LoVo (cell line): ENCODE measurements around the gene TNS3.
"Not testable (repeated sequence)": the region's sequence is repeated elsewhere in the genome, so short reads cannot be mapped to it uniquely, and the experiment has no call there.

Experiments used
- DNase-seq: peaks from one replicate; pipeline ENCODE4 v3.0.0-alpha.2; 2016; ENCODE audit warnings: low spot score

TNS3 gene

DNA sequence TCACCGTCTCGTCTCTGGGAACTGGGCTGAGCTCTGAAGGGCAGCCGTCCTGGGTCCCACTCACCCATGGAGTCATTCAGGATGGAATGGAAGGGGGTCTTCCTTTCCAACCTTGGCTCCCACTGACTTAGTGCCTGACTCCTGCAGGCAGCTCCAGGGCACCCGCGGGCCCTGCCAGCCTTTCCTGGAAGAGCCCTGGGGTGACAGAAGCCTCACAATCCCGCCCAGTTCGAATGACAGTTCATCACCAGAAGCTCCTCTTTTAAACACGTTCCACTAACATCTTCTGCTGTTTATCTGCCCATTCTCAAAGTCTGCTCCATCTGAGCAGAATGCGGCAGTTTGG lies 110.6 kb downstream of the TNS3 start:
- no peak for DNase-seq

DNA sequence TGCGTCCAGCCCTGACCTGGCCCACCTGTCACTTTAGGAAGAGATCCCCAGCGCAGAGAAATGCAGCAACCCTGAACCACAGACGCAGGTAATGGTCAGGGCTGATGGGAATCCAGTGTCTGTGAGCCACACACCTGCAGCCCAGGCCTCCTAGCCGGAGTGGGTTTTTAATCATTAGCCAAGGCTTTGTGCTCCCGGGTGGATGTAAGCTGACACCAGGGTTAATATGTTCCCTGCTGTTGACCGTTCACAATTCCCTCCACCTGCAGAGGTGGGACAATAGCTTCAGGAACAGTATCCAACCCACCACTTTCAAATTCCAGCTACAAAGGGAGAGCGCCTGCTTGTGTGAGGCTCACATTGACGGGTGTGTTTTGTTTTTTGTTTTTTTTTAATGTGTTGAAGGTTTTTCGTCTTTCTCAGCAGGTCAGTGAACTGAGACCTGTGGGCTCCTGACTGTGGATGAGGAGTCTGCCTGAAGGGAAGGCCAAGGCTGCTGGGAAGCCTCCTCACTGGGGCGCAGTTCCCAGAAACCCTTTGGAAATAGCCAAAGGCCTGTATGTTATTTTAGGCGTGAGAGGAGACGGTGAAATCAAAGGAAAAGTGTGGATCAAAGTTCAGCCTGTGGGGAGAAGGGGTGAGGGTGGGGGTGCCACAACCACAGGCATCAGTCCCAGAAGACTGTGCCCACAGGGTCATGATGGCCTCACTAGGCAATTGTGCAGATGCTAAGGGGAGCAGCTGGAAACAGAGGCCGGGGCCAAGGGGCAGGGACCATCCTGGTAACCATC lies 111.1 kb downstream of the TNS3 start:
- peak; percentile 66 for DNase-seq

DNA sequence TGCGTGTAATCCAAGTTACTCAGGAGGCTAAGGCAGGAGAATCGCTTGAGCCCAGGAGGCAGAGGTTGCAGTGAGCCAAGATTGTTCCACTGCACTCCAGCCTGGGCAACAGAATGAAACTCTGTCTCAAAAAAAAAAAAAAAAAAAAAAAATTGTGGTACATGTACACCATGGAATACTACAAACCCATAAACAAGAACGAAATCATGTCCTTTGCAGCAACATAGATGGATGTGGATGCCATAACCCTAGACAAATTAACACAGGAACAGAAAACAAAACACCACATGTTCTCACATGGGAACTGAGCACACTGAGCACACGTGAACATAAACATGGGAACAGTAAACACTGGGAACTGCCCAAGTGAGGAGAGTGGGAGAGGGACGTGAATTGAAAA lies 112.1 kb downstream of the TNS3 start:
- DNase-seq: not testable (repeated sequence)

DNA sequence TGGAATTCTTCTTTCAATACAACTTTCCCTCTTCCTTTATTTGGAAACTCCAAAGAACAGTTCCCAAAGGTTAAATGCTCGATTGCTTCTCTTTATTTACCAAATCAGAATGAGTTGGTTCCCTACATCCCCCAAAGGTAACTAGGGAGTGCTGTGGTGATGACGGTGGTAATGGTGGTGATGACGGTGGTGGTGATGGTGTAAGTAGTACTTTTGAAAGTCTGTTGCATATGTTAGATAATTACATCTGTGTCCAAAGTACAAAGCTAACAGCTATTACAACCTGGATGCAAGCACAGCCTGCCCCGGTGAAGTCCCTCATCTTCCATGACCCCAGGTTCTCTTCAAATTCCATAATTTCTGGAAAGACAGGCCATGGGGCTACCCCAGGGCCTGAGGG lies 115.1 kb downstream of the TNS3 start:
- DNase-seq: no peak

DNA sequence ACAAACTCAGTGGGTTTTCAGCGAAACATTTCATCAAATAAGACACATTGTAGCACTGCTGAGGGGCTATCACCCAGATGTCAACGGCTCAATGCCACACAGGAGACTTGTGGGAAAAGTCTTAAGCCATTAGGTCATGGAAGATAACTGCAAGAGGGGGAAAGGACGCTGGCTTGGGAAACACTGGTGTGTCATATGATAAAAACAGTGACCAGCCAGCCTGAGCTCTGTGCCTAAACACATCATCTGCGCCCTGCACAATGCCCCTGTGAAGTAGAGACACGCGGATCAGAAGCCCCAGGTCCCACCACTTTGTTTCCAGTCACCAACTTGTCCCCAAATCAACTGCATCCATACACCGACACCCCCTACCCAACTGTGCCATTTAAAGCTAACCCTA lies 116.7 kb downstream of the TNS3 start:
- DNase-seq: no peak

GRCh38 chr7:47464266-47464665 lies 117.6 kb downstream of the TNS3 start:
- no peak for DNase-seq

DNA sequence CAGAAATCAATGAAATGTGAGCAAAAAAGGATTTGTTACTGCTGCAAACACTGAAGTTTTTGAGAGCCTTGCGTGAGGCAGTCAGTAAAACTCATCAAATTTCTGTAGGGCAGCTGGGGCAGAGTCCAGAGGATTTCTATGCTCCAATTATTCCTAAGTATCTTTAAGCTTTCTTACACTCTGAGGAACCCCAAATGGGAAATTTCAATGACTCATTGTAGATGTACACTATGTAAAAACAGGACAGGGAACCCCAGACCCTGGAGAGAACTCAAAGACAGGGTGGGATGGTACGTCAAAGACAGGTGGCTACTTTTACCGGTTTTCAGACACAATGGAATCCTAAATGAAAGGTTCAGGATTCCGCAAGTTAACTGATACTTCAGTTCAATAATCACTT lies 120.2 kb downstream of the TNS3 start:
- no peak for DNase-seq

- DNase-seq: no peak
Observed at GRCh38 chr7:47461161-47461560, 120.8 kb downstream of the TNS3 start.

DNA sequence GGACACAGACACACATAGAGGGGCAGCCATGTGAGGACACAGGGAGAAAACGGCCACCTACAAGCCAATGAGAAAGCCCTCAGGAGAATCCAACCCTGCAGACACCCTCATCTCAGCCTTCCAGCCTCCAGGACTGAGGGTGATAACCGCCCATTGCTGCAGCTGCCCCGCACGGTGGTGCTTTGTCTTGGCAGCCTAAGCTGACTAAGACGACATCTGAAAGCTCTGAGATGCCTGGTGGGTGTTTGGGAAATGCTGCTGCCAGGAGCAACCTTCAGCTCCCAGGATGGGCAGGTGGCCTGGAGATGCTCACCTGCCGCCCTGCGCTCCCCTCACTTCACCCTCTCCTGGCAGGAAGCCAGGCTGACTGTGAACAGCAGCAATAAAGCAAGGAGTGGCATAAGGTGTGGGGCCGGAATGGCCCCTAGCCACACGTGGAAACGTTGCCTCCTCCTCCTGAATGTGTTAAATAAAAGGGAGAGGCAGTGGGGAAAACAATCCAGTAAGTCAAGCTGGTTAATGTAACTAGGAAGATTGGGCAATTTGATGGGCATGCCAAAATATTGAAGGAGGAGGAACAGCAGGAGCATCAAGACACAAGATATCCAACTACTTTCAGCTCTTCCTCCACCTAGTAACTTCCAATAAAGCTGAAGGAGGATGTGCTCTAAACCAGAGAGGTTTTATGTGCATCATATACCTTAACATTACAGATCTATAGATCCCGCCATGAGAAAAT lies 121.5 kb downstream of the TNS3 start:
- DNase-seq: peak; percentile 71

GRCh38 chr7:47458486-47458885 lies 123.4 kb downstream of the TNS3 start:
- no peak for DNase-seq

GRCh38 chr7:47458057-47458456 lies 123.9 kb downstream of the TNS3 start:
- DNase-seq: no peak

- no peak for DNase-seq
Observed at GRCh38 chr7:47456210-47456955, 125.5 kb downstream of the TNS3 start.

DNA sequence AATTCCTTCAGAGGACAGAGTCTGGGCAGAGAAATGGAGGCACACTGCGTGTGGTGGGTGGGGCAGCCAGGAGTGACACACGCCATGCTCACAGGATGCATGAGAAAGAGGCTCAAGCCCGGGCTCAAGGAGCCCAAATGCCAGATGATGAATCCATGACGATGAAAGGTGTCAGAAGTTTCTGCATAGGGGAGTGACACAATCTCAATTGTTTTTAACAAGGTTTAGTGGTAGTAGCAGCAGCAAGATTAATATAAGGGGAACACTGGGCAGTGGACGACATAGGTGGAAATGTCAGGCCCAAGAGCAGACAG lies 126.1 kb downstream of the TNS3 start:
- DNase-seq: no peak

DNA sequence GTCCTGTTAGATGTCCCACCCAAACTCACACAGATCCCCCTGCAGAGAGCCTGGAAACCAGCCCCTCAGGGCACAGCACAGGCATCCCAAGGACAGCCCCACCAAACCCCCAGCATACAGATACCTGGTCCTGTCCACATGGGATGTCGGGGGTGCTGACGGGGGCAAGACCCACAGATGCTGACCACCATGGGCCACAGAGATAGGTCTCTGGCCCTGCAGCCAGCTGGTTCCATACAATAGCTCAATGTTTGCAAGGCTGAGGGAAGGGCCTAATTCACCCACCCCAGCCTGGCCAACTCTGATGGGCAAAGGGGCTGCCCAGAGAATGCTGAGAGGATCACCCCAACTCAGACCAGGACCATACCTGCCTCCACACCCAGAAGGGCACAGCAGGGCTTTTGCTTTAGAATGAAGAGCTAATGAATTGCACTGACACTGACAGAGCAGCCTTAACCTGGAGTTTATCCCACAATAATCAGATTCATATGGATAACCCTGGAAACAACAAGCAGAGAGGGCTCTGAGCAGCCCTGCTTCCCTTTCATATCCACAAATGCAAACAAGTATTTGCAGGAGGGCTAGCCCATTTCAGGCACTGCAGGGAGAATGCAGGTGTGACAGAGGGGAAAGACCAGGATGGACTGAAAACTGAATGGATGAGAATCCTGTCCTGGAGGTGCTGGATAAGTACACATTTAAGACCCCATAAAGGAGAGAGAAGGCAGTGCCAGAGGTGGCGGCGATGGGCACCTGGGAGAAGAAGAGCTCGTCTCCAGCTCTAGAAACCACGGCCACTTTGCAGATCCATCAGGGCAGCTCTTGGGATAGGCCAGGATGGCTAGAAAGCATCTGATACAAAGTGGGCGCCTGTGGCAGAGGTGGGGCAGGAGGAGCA lies 126.7 kb downstream of the TNS3 start:
- no peak for DNase-seq

GRCh38 chr7:47454069-47454973 lies 127.6 kb downstream of the TNS3 start:
- no peak for DNase-seq

DNA sequence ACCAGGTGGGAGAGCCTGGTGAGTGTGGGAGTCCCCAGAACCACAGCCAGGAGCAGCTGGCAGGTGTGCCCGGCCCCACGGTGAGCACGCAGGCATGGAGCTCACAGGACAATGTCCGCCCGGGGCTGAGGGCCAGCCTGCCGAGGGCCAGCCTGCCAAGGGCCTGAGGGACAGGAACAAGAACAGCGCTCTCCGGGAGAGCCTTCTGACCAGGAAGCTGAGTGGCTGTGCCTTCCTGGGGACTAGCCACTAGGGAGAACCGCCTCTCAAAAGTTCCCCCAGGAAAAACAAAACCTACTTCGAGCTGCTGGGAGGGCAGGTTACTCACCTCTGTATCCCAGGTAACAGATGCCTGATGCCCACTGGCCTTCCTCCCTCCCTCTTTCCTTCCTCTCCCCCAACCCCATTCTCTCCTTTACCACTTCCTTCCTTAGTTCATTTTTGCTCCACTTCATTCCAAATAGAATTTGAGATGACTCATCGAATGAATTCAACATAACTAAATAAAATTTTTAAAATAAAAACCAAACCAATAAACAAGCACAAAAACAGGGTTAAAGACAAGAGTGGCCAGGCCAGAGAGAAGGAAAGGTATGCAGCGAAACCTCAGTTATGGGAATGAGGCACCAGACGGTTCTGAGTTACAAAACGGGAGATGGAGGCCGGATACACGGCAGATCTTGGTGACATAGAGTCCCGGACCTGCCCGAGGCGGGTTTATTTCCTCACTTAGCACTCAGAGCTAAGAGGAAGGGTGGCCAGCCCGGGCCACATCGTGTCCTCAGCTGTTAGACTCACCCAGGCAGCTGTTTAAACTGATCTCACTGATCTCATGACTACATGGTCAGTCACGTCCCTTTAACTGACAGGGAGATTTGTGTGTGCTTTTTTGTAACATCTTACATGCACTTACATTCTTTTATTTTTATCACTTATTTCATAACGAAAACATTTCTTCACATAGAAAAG lies 128.5 kb downstream of the TNS3 start:
- no peak for DNase-seq

DNA sequence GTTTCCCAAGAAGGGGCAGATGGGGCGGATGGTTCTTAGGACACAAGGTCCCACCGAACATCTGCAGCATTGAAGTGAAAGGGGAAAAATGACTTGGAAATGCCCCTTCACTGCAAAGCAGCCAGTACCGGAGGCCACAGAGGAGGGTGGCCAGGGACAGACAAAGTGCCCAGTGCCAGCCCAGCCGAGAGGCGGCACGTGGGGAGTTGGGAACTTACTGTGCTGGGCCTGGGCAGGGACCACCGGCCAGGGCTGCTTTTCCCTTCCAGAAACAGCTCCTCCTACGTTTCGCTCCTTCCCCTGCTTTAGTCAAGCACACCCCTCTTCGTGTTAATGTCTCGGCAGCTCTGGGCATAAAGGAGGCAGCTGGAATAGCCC lies 129.2 kb downstream of the TNS3 start:
- no peak for DNase-seq

DNA sequence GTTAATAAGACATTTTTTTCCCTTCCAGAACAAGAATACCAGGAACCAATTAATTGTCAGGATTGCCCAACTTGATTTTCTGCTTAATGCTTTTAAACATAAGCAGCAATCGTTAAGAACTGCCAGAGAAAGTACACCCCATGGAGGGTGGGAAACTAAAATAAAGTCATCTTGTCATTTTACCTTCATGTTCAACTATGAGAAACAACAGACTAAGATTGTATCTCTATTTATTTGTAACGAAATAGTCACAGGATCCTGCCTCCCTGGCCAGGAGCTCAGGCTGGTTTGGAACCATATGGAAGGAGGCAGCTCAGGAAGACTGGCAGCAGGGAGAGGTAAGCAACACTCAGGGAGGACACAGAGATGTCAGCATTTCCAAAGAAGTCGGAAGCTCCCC lies 129.6 kb downstream of the TNS3 start:
- DNase-seq: no peak

DNA sequence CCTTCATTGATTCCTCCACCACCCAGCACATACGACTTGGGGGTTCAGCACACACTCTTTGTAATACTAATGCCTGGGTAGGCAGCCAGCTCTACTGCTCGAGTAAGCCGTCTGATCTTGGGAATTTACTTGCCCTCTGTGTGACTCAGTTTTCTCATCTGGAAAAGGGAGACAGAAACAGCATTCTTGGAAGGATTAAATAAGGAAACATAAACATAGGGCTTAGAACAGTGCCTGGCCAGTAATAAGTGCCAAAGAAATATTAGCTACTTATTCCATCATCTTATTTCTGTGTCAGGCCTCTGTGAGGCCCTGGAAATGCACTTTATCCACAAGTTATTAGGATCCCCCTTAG lies 130.1 kb downstream of the TNS3 start:
- DNase-seq: no peak
